Metanephros (tissue), 1 donor: ENCODE measurements around the gene NR4A3. TPM values are rescaled to one million over a fixed set of nuclear protein-coding genes. Genes with fewer than 3 reads are reported as not detected.

Experiments used
- total RNA-seq: library from RNA; depleted of rRNA; stranded (reverse); fragments of >200 nt; gene quantifications from one replicate; pipeline ENCODE4 v1.2.3, GENCODE V29; 2014

Gene NR4A3
- 4.3 TPM for total RNA-seq

DNA sequence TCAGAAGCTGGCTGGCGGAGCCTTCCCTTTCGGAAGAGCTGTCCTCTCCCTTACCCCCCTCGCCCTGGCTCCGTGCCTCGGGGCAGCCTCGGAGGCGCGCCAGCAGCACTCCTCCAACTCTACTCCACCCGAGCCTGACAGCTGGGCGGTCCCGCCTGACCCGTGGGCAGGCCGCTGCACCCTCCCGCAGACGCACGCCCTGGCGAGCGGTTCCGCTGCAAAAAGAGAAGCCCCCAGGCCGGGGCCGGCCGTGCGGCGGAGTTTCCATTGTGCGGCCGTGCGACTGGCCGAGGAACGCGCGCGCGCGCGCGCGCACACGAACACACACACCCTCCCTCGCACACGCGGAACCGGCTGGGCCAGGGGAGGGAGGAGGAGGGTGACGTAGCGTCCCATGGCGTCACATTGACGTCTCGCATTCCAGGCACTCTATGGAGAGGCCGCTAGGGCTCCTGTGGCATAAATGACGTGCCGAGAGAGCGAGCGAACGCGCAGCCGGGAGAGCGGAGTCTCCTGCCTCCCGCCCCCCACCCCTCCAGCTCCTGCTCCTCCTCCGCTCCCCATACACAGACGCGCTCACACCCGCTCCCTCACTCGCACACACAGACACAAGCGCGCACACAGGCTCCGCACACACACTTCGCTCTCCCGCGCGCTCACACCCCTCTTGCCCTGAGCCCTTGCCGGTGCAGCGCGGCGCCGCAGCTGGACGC is at the start of gene NR4A3:
TSS of gene NR4A3 (plus strand) at position 490 of the 713 bp plus-strand sequence. CDS start 6,158 bp downstream, outside the sequence.

DNA sequence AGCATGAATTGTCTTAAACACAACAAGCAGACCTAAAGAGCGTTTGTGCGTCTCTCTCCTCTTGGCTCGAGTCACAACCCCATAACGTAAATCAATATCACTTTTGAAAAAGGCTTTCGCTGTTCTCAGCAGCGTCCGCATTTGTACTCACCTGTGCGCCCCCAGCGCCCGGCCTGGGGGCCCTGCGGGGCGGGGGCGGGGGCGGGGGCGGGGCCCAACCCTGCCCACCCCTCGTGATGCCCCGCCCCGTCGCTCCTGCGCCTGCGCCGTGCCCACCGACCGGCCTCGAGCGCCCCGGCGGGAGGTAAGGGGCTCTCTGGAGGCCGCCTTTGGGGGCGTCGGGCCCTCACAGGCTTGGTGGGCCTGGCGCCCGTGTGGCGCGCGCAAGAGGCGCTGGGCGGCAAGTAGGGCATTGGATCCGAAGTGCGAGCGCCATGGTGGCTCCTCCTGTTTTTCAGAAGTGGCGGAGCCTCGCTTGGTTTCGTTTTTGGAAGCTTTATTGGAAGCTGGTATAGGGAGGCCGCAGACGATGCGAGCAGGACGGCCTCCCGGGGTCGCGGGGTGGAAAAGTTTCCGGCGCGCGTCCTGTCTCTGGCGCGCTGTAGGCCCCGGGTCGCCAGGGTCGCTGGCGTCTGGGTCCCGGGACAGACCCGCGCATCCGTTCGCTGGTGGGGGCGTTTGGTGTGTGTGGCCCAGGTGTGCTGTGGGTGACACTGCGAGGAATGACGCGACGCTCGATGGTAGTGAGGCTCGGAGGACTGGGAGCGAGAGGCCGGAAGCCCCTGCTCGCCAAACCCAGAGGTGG is 84.9 kb downstream of the NR4A3 start, which contains the start of gene STX17:
TSS of gene STX17 (plus strand) at position 252 of the 805 bp plus-strand sequence. CDS start 8,586 bp downstream, outside the sequence.

Other genes with a start within 250 kb of the NR4A3 start
- gene STX17, start 84.8 kb downstream of the NR4A3 start, total RNA-seq = 54.9 TPM